DMS153 (cell line): ENCODE measurements around the gene TRMT5.

Experiments
- DNase-seq: peaks from one replicate; lab custom pipeline; 2025; lab: John Stamatoyannopoulos, UW

Gene TRMT5

DNA sequence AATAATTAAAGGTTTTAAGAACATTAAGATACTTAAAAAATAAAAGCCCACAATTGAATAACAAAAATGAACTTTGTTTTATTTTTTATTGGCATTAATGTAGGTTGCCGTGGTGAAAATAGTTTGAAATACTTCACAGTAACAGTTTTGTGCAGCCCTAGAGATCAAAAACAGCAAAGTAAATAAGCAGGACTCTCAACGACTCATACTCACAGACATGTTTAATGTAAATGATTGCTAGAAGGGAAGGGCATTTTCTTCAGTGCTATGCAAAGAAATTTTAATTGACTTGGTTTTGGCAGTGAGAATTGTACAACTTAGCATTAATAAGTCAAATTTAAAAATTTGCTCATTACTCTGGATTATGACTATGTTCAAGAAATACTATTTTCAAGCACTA is 16.0 kb downstream of the TRMT5 start:
- DNase-seq = no peak

DNA sequence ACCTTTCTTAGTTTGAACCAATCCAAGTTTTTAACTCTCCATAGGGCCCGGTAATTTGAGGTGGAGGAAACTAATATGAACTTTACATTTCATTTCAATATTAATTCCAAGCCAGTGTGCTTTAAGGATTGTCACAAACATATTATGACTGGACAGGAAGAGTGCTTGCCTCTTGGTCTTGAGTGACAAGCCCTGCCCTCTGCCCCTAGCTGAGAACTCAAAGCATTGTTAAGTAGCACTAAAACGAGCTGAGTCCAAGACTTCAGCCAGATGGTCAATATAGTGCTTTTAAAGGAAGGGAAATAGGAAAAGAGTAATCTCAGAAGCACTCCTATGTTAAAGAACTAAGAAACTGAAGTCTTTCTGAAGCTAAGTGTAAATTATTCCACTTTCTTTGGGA is 17.1 kb downstream of the TRMT5 start:
- DNase-seq = no peak

DNA sequence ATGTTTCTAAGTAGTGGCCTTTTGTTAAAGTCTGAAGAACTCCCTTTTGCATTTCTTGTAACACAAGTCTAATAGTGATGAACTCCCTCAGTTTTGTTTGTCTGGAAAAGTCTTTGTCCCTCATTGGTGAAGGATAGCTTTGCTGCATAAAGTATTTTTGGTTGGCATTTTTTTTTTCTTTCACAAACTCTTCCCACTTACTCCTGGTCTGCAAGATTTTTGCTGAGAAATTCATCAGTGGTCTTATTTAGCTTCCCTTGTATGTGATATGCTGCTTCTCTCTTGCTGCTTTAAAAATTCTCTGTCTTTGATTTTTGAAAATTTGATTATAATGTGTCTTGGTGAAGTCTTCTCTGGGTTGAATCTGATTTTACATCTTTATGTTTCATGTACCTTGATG is 22.7 kb downstream of the TRMT5 start:
- DNase-seq = no peak

DNA sequence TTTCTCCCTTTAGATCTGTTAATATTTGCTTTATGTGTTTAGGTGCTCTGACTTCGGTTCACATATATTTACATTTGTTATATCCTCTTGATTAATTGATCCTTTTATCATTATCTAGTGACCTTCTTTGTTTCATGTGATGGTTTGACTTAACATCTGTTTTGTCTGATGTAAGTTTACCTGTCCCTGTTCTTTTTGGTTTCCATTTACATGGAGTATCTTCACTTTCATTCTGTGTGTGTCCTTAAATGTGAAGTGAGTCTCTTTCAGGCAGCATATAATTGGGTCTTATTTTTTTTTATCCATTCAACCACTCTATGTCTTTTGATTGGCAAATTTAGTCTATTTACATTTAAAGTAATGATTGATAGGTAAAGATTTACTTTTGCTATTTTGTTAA is 24.2 kb downstream of the TRMT5 start:
- DNase-seq = no peak

DNA sequence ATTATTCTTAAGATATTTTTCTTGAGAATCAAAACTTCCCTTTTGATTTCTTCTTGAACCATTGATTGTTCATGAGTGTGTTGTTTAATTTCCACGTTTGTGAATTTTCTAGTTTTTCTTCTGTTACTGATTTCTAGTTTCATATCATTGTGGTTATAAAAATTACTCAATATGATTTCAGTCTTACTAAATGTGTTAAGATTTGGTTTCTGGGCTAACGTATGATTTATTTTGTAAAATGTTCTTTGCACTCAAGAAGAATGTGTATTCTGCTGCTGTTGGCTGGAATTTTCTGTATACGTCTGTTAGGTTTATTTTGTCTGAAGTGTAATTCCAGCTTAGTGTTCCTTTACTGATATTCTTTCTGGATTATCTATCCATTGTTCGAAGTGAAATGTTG is 24.7 kb downstream of the TRMT5 start:
- DNase-seq = no peak

DNA sequence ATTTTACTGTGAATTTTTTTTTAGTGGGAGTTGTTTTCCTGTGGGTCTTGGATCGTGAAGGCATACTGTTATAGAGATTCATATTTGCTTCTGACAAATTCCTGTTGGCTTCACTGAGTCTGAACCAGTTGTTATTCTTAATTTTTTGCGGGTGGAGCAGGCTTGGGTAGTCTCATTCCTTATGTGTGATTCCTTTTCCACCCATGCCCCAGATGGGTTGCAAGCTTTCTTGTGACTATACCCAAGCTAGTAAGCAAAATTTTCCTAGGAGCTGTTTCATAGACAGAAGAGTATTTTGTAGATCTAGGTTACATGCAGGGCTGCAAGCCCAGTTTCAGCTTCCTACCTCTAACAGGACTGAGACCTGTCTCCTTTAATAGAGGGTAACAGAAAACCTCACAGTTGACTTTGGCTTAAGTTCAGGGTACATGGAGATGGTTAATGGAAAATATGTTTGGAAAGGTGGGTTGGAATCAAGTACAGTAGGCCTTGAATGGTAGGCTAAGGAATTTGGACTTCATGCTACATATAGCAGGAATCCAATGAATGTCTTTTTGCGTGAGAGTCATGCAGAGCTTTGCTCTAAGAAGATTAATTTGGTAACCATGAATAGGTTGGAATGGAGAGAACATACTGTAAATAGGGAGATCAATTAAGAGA is 29.0 kb downstream of the TRMT5 start:
- DNase-seq = no peak

DNA sequence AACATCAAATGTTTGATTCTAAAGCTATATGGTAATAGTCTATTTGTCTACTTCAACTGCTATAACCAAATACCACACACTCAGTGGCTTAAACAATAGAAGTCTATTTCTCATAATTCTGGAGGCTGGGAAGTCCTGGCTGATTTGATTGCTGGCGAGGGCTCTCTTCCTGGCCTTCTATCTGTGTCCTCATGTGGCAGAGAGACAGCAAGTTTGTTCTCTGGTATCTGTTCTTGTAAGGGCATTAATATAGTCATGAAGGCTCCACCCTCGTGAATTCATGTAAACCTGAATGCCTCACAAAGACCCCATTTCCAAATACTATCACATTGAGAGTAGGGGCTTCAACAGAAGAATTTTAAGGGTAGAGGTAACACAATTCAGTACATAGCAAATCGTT is 34.1 kb downstream of the TRMT5 start:
- no peak for DNase-seq

DNA sequence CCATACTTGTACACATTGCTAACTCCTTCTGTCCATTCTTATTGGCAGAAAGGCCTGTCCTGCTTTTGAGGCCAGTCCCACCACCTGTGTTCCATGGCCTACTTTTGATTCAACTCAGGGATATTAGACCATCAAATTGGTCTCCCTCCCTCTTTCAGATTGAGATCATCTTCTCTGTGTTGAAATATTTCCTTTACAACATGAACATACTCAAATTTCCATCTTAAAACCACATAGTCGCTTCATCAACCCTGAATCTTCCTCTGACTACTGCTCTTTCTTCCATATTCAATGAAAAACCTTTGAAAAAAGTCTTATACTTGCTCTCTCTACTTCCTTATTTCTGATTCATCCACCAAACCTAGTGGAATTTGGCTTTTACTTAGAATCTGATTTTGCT is 34.9 kb downstream of the TRMT5 start:
- no peak for DNase-seq

DNA sequence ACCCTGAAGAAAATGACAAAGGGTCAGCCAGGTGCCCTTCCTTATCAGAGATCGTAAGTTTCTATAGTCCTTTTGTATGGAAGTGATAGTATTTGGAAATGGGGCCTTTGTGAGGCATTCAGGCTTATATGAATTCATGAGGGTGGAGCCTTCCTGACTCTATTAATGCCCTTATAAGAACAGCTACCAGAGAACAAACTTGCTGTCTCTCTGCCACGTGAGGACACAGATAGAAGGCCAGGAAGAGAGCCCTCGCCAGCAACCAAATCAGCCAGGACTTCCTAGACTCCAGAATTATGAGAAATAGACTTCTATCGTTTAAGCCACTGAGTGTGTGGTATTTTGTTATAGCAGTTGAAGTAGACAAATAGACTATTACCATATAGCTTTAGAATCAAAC is 36.7 kb downstream of the TRMT5 start:
- DNase-seq = no peak

DNA sequence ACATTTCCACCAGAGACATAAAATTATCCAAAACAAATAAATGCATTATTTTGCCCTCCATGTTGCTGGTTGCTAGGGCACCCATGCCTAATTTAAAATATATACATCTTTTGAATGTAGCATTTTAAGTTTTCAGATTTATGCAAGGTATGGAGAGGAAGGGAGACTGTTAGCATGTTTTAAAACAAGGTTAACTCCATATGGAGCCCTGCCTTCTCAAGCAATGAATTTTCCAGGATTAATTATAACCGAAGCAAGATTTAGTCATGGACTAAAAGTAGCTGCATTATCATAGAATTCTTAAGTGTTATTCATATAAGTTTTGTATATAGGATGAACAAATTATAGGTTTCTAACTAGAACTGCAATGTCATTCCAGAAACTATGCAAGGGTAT is 37.2 kb downstream of the TRMT5 start:
- no peak for DNase-seq

DNA sequence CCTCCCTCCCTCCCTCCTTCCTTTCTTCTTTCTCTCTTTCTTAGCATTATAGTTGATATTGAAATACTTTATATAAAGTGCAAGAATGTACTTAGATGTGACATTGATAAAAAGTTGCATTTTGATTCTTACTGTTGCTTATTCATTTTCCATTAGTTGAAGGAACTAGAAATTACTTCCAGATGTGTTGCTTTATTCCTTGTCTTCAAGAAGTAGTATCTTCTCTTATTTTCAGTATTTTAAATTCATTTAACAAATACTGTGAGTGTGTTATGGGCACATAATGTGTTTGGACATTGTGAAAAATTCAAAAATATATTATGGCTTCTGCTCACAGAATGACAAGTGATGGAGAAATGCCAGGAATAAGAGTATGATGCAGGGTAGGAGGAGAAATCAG is 45.6 kb downstream of the TRMT5 start:
- no peak for DNase-seq

DNA sequence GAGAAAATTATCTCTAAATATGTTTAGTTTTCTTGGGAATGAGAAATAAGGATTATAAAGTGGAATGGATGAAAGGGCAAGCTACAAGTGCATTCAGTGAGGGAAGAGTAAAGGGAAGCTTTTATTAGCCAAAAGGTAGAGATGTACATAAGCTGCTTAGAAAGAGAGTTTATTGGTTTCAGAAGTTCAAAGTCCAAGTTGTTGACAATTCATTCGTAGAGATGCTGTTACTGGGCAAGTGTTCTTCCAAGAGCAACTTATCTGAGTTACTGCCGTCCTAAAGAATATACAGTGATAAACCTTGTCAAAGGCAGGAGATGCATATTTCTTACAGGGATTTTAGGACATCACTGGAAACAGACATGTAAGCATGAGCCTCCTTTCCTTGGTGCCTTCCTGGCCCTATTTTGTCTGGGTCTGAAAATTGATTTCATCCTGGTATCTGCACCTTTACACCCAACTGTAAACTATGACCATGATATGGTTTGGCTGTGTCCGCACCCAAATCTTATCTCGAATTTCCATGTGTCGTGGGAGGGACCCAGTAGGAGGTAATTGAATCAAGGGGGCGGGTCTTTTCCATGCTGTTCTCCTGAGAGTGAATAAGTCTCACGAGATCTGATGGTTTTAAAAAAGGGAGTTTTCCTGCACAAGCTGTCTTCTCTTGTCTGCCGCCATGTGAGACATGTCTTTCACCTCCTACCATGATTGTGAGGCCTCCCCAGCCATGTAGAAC is 46.8 kb downstream of the TRMT5 start:
- no peak for DNase-seq

DNA sequence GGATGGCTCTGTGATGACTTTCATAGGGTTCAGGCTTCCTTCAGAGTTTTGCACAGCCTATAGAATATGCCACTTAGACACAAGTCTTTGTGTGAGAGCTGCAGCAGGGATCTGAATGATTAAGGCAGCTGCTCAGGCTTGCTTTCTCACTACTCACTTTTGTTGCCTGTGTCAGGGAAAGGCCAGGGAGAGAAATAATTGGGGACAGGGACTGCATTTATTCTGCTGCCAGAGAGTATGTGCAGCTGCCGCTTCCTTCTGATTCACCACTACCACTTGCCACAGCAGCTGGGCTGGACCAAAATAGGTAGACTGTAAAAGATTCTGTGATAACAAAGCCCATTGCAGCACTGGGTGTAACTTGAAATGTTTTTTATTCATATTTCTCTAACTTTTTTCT is 49.7 kb downstream of the TRMT5 start:
- DNase-seq = peak; percentile 5

DNA sequence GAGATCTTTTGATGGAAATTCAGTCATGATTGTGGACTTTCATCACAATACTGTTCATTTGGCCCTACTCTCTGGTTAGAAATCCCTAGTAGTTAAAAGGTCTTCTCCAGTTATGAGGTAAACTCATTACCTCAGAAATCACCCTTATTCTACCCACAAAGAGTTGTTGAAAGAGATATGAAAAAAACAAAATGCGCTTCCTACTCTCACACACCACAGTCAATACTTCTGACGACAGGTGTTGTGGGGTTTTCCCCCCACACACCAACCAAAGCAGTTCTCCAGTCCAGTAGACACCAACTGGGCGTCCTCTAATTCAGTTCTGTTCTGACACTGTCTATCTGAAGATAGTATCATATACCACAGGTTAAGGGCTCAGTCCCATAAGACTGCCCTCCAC is 54.9 kb downstream of the TRMT5 start:
- DNase-seq = no peak

DNA sequence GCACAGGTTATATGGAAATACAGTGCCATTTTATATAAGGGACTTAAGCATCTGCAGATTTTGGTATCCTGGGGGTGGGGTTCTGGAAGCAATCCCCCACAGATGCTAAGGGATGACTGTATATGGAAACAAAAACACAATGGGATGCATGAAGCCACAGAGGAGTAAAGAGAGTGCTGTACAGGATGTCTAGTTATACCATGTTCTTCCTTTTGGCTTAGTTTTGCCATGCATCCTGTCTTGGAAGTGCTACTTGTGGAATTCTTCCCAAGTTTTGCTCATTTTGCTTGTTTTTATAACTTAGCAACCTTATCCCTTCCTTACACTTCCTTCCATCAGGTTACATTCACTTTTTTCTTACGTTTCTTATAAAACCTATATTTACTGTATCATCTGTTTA is 55.6 kb downstream of the TRMT5 start:
- DNase-seq = no peak

DNA sequence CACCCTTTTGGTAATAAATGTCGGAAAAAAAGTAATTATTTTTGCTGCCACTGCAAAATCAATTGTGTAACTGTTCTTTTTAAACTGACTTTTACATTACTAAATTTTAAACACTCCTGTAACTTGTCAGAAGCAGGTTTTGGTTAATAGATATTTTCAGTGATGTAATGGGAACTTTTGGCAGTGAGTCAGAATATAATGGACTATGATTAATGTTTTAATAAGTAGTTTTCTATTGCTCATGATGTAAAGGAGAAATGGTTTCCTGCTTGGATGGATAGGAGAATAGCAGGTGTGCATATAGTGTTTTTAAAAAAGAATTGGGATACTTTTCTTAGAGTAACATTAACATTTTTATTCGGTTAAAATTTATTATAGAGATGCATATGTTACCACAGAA is 58.8 kb downstream of the TRMT5 start:
- no peak for DNase-seq
